HG03558 (cell line): ENCODE measurements around the gene SEMA5A.

Experiments used
- ATAC-seq: cut with Tn5 transposase; IDR thresholded peaks from one replicate; pipeline ENCODE4 v1.9.1; 2021; ENCODE audit warnings: moderate number of reproducible peaks; ENCODE audit not compliant: unreplicated experiment; ENCODE audit errors: extremely low read depth

The SEMA5A gene

GRCh38 chr5:9295466-9295801 lies 250.4 kb downstream of the SEMA5A start:
- ATAC-seq, result no peak

- no peak for ATAC-seq
Observed at GRCh38 chr5:9294793-9295465, 250.9 kb downstream of the SEMA5A start.

- no peak for ATAC-seq
Observed at GRCh38 chr5:9288234-9288633, 257.6 kb downstream of the SEMA5A start.

- no peak for ATAC-seq
Observed at GRCh38 chr5:9284781-9285307, 261.0 kb downstream of the SEMA5A start.

- no peak for ATAC-seq
Observed at GRCh38 chr5:9284272-9284671, 261.6 kb downstream of the SEMA5A start.

- ATAC-seq, result no peak
Observed at GRCh38 chr5:9283473-9283872, 262.4 kb downstream of the SEMA5A start.

GRCh38 chr5:9283021-9283420 lies 262.9 kb downstream of the SEMA5A start:
- no peak for ATAC-seq

GRCh38 chr5:9282211-9282610 lies 263.7 kb downstream of the SEMA5A start:
- ATAC-seq, result no peak

- no peak for ATAC-seq
Observed at GRCh38 chr5:9279774-9280173, 266.1 kb downstream of the SEMA5A start.

- no peak for ATAC-seq
Observed at GRCh38 chr5:9278921-9279603, 266.8 kb downstream of the SEMA5A start.

GRCh38 chr5:9269014-9269413 lies 276.9 kb downstream of the SEMA5A start:
- ATAC-seq, result no peak

GRCh38 chr5:9268226-9268625 lies 277.6 kb downstream of the SEMA5A start:
- ATAC-seq, result no peak

GRCh38 chr5:9265441-9266287 lies 280.2 kb downstream of the SEMA5A start:
- no peak for ATAC-seq

- no peak for ATAC-seq
Observed at GRCh38 chr5:9264301-9264700, 281.6 kb downstream of the SEMA5A start.

GRCh38 chr5:9263656-9264055 lies 282.2 kb downstream of the SEMA5A start:
- ATAC-seq, result no peak

- ATAC-seq, result no peak
Observed at GRCh38 chr5:9251379-9251980, 294.4 kb downstream of the SEMA5A start.

- no peak for ATAC-seq
Observed at GRCh38 chr5:9249231-9249630, 296.6 kb downstream of the SEMA5A start.

GRCh38 chr5:9245071-9245470 lies 300.8 kb downstream of the SEMA5A start:
- ATAC-seq, result no peak

GRCh38 chr5:9244417-9244816 lies 301.5 kb downstream of the SEMA5A start:
- no peak for ATAC-seq

GRCh38 chr5:9241479-9242305 lies 304.2 kb downstream of the SEMA5A start:
- no peak for ATAC-seq
